IMR-90 (cell line): ENCODE measurements around the gene ME1. TPM values are rescaled to one million over a fixed set of nuclear protein-coding genes. Genes with fewer than 3 reads are reported as not detected.

Source experiments
- ATAC-seq: fragments of 200-7000 bp; cut with Tn5 transposase; 2 replicates; pipeline ENCODE4 v1.9.1; 2020; ENCODE audit warnings: low read depth, mild to moderate bottlenecking, moderate library complexity
- BruUV-seq: library from RNA; stranded (reverse); fragments of 400-500 nt; replicated peaks from 2 replicates; lab custom pipeline; 2021; lab: Mats Ljungman, UMichigan
- CTCF ChIA-PET: fragments of 300-600 bp; formaldehyde crosslinking; extraction: SDS; loops from one replicate; lab custom pipeline; 2021; ENCODE audit warnings: antibody characterized with exemption; lab: Yijun Ruan, JAX
- POLR2A ChIA-PET: fragments of 300-600 bp; sonication (Branson Sonifier 250); formaldehyde crosslinking; loops from one replicate; lab custom pipeline; 2022; ENCODE audit warnings: antibody characterized with exemption; ENCODE audit not compliant: unreplicated experiment; lab: Charles Lee
- DNase-seq: peaks from one replicate; pipeline ENCODE4 v3.0.0; 2013
- H2AFZ ChIP-seq: replicated peaks from 2 replicates; pipeline ENCODE3; 2013; ENCODE audit warnings: low read length, mild to moderate bottlenecking; ENCODE audit not compliant: poor library complexity
- H2AK5ac ChIP-seq: 2 replicates; pipeline ENCODE4 v1.6.1; 2013; ENCODE audit warnings: low read depth, low read length, inconsistent platforms
- H2AK9ac ChIP-seq: replicated peaks from 2 replicates; pipeline ENCODE3; 2013; ENCODE audit warnings: mild to moderate bottlenecking, low read depth, low read length, moderate library complexity; ENCODE audit not compliant: poor library complexity
- H2BK120ac ChIP-seq: 2 replicates; pipeline ENCODE4 v1.6.1; 2013; ENCODE audit warnings: low read depth, low read length, inconsistent platforms
- H2BK15ac ChIP-seq: 3 replicates; pipeline ENCODE4 v1.6.1; 2013; ENCODE audit warnings: low read depth, low read length, inconsistent platforms
- H2BK20ac ChIP-seq: 2 replicates; pipeline ENCODE4 v1.6.1; 2013; ENCODE audit warnings: low read depth, mild to moderate bottlenecking, inconsistent platforms, low read length, moderate library complexity
- H2BK5ac ChIP-seq: 2 replicates; pipeline ENCODE4 v1.6.1; 2013; ENCODE audit warnings: mild to moderate bottlenecking, low read depth, low read length, inconsistent platforms; ENCODE audit not compliant: poor library complexity, severe bottlenecking
- H3K14ac ChIP-seq: replicated peaks from 2 replicates; pipeline ENCODE4 v1.6.1; 2013; ENCODE audit warnings: low read depth, low read length, inconsistent platforms
- H3K18ac ChIP-seq: 2 replicates; pipeline ENCODE4 v1.6.1; 2013; ENCODE audit warnings: low read depth, low read length, control low read depth
- H3K23ac ChIP-seq: 2 replicates; pipeline ENCODE4 v1.6.1; 2013; ENCODE audit warnings: low read depth, low read length, inconsistent platforms
- H3K27ac ChIP-seq: 2 replicates; pipeline ENCODE4 v1.5.1; 2013; ENCODE audit warnings: mild to moderate bottlenecking, control low read depth, low read length; ENCODE audit not compliant: insufficient read depth
- H3K27me3 ChIP-seq: 2 replicates; pipeline ENCODE4 v1.6.1; 2013; ENCODE audit warnings: low read length; ENCODE audit not compliant: control insufficient read depth, insufficient read depth
- H3K36me3 ChIP-seq: 2 replicates; pipeline ENCODE4 v1.6.1; 2013; ENCODE audit warnings: low read length, mixed read lengths; ENCODE audit not compliant: control insufficient read depth, insufficient read depth
- H3K4ac ChIP-seq: 2 replicates; pipeline ENCODE4 v1.6.1; 2013; ENCODE audit warnings: low read depth, low read length, inconsistent platforms
- H3K4me1 ChIP-seq: 2 replicates; pipeline ENCODE4 v1.6.1; 2013; ENCODE audit warnings: low read length, mixed read lengths; ENCODE audit not compliant: control insufficient read depth, insufficient read depth
- H3K4me2 ChIP-seq: 2 replicates; pipeline ENCODE4 v1.6.1; 2013; ENCODE audit warnings: low read depth, mild to moderate bottlenecking, control low read depth, low read length, moderate library complexity
- H3K4me3 ChIP-seq: 2 replicates; pipeline ENCODE4 v1.5.1; 2013; ENCODE audit warnings: low read depth, mild to moderate bottlenecking, control low read depth, low read length, moderate library complexity; ENCODE audit not compliant: insufficient read depth
- H3K56ac ChIP-seq: 2 replicates; pipeline ENCODE4 v1.6.1; 2013; ENCODE audit warnings: low read length, inconsistent platforms; ENCODE audit not compliant: insufficient read depth; ENCODE audit errors: extremely low read depth
- H3K79me1 ChIP-seq, 2 experiments: 2 replicates each; pipeline ENCODE4 v1.6.1; 2013; ENCODE audit warnings: low read length in 2 of 2, inconsistent platforms in 1 of 2, low read depth in 1 of 2
- H3K9ac ChIP-seq: 2 replicates; pipeline ENCODE4 v1.6.1; 2013; ENCODE audit warnings: low read depth, low read length, control low read depth
- H3K9me1 ChIP-seq: 2 replicates; pipeline ENCODE4 v1.6.1; 2013; ENCODE audit warnings: low read length, inconsistent platforms; ENCODE audit not compliant: insufficient read depth
- H3K9me3 ChIP-seq: 2 replicates; pipeline ENCODE4 v1.6.1; 2013; ENCODE audit warnings: low read length; ENCODE audit not compliant: control insufficient read depth, insufficient read depth
- H4K20me1 ChIP-seq: 2 replicates; pipeline ENCODE4 v1.6.1; 2013; ENCODE audit warnings: low read length, inconsistent platforms; ENCODE audit not compliant: insufficient read depth
- H4K5ac ChIP-seq: 2 replicates; pipeline ENCODE4 v1.6.1; 2013; ENCODE audit warnings: mild to moderate bottlenecking, low read depth, low read length, control low read depth
- H4K8ac ChIP-seq, 2 experiments: 2 replicates each; pipeline ENCODE4 v1.6.1; 2013; ENCODE audit warnings: low read depth in 2 of 2, low read length in 2 of 2, control low read depth in 1 of 2, inconsistent platforms in 1 of 2
- H4K91ac ChIP-seq: 2 replicates; pipeline ENCODE4 v1.6.1; 2013; ENCODE audit warnings: low read depth, low read length, inconsistent platforms; ENCODE audit not compliant: insufficient read depth
- BHLHE40 ChIP-seq: fragments of 150-350 bp; IDR thresholded peaks from 2 replicates; pipeline ENCODE4 v1.6.1; 2016; ENCODE audit warnings: mild to moderate bottlenecking, low read depth, low read length
- WGBS, 2 experiments: methylation state at CpG; one replicate each; pipeline versions ENCODE4 v1.1.5 to v1.1.7; 2013; ENCODE audit warnings: missing lambda C conversion rate in 2 of 2; ENCODE audit not compliant: insufficient read length in 1 of 2; ENCODE audit errors: extremely low coverage in 2 of 2; 5-methylcytosine and 5-hydroxymethylcytosine counted together
- dilution Hi-C: fragments of 300-500 bp; cut with HindIII; formaldehyde crosslinking; loops from one replicate; pipeline ENCODE4 v1.14.3; 2018; ENCODE audit warnings: low sequenced_read_pairs; ENCODE audit not compliant: unreplicated experiment
- in situ Hi-C: fragments of 300-500 bp; cut with MboI; formaldehyde crosslinking; loops from 3 replicates; pipeline ENCODE4 v1.14.3; 2019; ENCODE audit warnings: low sequenced_read_pairs, inconsistent platforms, mixed read lengths
- intact Hi-C: fragments of 100-400 bp; cut with micrococcal nuclease; formaldehyde crosslinking; loops from 2 replicates; pipeline ENCODE4 v1.10.0; 2022
- polyA plus RNA-seq, 3 experiments: library from polyadenylated mRNA; depleted of rRNA; stranded (reverse); fragments of >200 nt; gene quantifications; 2 replicates each; pipeline ENCODE4 v1.2.3, GENCODE V29; 2012; ENCODE audit warnings: low replicate concordance in 1 of 3
- total RNA-seq: library from RNA; depleted of rRNA; stranded (reverse); fragments of >200 nt; gene quantifications from 2 replicates; pipeline ENCODE4 v1.2.3, GENCODE V29; 2012

Gene ME1
- total and polyA plus RNA-seq, 2 of the 4 experiments (the other 2 are of a cell fraction) = 21.5 to 24.4 TPM

- no peak overlapping the region for H2BK15ac ChIP-seq
- H3K79me1 ChIP-seq = peaks cover 0 to 7% of the 10 kb centered on the region in 2 experiments; a peak in 2 of 4 replicates
- H2AFZ ChIP-seq = no peak overlapping the region
- TF ChIP-seq BHLHE40 = no peak
- dilution Hi-C loops (no loop called here), in situ Hi-C loops (no loop called here), intact Hi-C loops (no loop called here)
- H3K9ac ChIP-seq = no peak overlapping the region
- H4K8ac ChIP-seq = peak overlapping the region in 1 of 2 experiments; percentile 64; a peak in 1 of 4 replicates
- no peaks in the 10 kb centered on the region for H3K9me1 ChIP-seq
- POLR2A ChIA-PET = no interaction called here
- H4K5ac ChIP-seq = no peak overlapping the region; the same call in 1 of the 2 replicates
- no peak overlapping the region for H2AK9ac ChIP-seq
- H3K4me3 ChIP-seq = no peak overlapping the region
- no peak overlapping the region for H2AK5ac ChIP-seq
- peak overlapping the region; percentile 46 for H2BK5ac ChIP-seq
- H3K4me1 ChIP-seq = peaks cover 5% of the 10 kb centered on the region; the same call in 1 of the 2 replicates
- no peak overlapping the region; the same call in 1 of the 2 replicates for H3K18ac ChIP-seq
- H3K14ac ChIP-seq = 0 out of 2 replicates have a peak overlapping the region, but pooled peaks have one; percentile 7
- no peaks in the 10 kb centered on the region for H4K20me1 ChIP-seq
- no peak overlapping the region; the same call in 1 of the 2 replicates for H2BK120ac ChIP-seq
- H3K36me3 ChIP-seq = 0 out of 2 replicates have a peak, but pooled peaks cover 2% of the 10 kb centered on the region
- no peak overlapping the region for H4K91ac ChIP-seq
- no TSS peak for BruUV-seq
- CTCF ChIA-PET = no interaction called here
- no peaks in the 10 kb centered on the region for H3K9me3 ChIP-seq
- no peak overlapping the region for H3K56ac ChIP-seq
- no peak overlapping the region for H3K27ac ChIP-seq
- H3K27me3 ChIP-seq = no peaks in the 10 kb centered on the region
- H2BK20ac ChIP-seq = peak overlapping the region; percentile 35; the same call in 1 of the 2 replicates
- no peak overlapping the region; the same call in 1 of the 2 replicates for H3K4ac ChIP-seq
- peak overlapping the region; percentile 1; the same call in 1 of the 2 replicates for H3K4me2 ChIP-seq
- 67% methylated on average over 1 of the region's 1 CpG; no CpG with 5 or more reads in 1 of the 2 experiments for WGBS, 2 experiments
- ATAC-seq = peak; percentile 37; the same call in 1 of the 2 replicates
- peak; percentile 11 for DNase-seq
- peak overlapping the region; percentile 23; the same call in 1 of the 2 replicates for H3K23ac ChIP-seq
These were observed 121.5 kb downstream of the ME1 start for GRCh38 chr6:83309344-83309743.
